HG03378 (cell line): ENCODE results near the gene CARMIL3.

Source experiments
- ATAC-seq: cut with Tn5 transposase; IDR thresholded peaks from one replicate; pipeline ENCODE4 v1.9.1; 2021; ENCODE audit warnings: mild to moderate bottlenecking, moderate library complexity; ENCODE audit not compliant: unreplicated experiment

The CARMIL3 gene

DNA sequence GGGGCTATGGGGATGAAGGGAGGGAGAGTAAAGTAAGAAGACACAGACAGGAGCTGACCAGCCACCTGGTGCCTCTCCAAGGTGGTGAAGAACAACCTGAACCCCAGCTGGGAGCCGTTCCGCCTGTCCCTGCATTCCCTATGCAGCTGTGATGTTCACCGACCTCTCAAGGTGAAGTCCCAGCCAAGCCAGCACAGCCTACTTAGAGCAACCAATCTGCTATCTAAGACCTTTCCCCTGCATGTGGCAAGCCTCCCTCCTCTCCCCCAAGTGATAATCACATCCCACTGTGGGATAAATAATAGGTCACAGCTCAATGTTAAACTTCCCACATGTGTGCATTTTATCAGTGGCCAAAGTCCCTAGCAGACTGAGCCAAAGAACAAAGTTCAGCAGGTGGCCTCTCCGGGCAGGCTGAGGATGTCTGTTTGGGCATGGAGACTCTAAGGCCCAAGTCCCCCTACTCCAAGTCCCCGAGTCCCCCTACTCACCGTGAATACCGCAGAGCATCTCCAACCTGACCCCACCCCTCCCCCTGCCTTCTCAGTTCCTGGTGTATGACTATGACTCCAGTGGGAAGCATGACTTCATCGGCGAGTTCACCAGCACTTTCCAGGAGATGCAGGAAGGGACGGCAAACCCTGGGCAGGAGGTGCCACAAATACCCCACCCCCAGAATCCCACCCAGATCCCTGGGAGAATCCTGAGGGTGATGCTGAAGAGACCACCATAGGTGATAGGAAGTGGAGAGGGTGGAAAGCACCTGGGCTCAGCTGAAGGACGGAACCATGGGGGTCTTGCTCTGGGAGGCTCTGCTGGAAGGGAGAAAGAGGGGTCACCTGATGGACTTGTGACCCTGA lies 23.0 kb downstream of the CARMIL3 start:
- ATAC-seq = no peak

DNA sequence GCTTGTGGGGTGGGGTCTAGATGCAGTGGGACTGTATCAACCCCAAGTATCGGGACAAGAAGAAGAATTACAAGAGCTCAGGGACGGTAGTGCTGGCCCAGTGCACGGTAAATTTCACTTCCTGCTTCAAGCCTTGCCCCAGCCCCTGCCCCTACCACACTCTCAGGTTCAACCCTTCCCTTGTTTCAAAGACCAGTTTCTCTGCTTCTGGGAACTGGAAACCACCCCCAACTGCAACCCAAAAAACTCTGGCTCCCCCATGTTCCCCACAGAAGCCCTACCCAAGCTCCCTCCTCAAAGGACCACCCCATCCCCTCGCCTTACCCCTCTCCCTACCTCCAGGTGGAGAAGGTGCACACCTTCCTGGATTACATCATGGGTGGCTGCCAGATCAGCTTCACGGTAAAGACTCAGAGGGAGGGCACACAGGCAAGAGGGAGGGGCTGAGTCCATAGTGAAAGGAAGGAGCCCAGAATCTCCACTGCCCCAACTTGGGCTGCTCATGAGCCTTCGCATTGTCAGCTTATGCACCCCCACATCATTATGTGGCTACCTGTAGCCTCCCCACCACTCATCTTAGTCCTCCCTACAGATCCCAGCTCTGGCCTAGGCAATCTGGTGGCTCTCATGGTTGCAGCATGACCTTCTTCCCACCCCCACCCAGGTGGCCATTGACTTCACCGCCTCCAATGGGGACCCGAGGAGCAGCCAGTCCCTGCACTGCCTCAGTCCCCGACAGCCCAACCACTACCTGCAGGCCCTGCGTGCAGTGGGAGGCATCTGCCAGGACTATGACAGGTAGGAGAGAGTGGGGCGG lies 23.9 kb downstream of the CARMIL3 start:
- no peak for ATAC-seq

DNA sequence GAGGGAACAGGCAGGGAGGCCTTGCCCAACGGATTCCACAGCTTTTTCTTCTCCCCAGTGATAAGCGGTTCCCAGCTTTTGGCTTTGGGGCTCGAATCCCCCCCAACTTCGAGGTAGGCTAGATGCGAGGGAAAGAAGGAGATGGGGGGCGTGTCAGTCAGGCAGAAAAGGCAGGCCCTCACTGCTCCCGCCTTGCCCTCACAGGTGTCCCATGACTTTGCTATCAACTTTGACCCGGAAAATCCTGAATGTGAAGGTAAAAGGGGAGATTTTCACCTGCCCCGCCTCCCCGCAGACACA lies 24.4 kb downstream of the CARMIL3 start:
- no peak for ATAC-seq

DNA sequence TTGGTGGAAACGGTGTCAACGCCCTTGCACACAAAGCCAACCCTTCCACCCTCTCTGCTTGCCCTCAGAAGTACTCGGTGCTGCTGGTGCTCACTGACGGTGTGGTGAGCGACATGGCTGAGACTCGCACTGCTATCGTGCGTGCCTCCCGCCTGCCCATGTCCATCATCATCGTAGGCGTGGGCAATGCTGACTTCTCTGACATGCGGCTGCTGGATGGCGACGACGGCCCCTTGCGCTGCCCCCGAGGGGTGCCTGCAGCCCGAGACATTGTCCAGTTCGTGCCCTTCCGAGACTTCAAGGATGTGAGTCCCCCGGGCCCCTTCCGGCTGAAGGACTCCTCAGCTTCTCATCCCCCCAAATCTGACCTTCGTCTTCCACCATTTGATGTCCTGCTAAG lies 25.3 kb downstream of the CARMIL3 start:
- ATAC-seq = no peak

DNA sequence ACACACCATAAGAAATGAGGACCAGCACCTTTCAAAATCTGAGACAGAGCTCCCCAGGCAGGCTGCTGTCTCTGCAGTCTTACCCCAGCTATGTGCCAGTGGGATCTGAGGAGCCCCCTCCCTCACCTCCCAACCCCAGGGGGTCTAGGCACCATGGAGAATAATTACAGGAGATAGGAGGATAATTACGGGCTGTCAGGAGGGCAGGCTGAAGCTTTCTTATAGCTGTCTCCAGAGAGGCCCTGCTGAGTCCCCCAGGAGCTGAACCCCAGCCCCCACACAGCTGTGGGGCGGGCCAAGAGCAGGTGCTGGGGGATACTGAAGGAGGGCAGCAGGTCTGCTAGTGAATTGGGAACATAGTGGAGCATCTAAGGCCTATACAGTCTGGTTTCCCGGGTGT lies 26.3 kb downstream of the CARMIL3 start:
- no peak for ATAC-seq

DNA sequence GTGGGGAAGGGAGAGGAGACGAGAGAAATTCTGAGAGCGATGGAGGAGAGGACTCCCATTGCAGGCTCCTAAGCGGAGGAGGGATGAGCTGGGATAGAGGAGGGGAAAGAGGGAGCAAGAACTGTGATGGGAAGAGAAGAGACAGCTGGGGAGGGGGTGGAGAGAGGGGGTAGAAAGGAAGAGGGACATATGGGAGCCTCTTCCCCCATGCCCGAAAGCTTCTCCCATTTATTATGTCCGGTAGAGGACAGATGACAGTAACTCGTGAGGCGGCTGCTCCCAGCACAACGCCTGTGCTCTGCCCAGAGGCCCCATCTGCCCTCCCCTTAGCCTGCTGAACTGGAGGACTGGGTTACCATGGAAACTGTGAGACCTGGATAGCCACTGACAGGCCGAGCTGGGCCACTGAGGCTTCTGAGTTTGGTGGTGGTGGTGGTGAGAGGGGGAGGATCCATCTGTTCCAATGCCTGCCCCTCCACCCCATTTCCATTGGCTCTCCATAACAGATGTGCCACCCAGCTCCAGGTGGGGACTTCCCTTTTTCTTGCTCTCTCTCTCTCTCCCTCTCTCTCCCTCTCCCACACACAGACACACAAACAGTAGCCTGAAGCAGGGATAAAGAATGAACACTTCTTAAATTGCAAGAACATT lies 27.8 kb downstream of the CARMIL3 start:
- no peak for ATAC-seq

DNA sequence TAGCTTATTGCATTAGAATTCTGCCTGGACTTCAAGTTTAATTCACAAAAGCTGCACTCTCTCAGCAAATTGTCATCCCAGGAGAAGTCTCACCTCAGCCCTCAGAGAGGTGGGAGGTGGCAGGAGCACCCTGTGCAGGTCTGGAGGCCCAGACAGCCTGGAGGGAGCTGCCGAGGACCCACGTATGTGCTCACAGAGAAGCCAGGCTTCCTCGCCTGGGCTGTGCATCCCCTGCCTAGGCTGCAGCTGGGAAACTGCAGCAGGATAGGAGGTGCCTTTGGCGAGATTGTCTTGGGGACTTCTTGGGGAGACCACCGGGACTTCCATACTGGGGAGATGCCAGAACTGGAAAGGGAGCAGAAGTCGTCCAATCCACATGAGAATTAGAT lies 28.3 kb downstream of the CARMIL3 start:
- no peak for ATAC-seq

DNA sequence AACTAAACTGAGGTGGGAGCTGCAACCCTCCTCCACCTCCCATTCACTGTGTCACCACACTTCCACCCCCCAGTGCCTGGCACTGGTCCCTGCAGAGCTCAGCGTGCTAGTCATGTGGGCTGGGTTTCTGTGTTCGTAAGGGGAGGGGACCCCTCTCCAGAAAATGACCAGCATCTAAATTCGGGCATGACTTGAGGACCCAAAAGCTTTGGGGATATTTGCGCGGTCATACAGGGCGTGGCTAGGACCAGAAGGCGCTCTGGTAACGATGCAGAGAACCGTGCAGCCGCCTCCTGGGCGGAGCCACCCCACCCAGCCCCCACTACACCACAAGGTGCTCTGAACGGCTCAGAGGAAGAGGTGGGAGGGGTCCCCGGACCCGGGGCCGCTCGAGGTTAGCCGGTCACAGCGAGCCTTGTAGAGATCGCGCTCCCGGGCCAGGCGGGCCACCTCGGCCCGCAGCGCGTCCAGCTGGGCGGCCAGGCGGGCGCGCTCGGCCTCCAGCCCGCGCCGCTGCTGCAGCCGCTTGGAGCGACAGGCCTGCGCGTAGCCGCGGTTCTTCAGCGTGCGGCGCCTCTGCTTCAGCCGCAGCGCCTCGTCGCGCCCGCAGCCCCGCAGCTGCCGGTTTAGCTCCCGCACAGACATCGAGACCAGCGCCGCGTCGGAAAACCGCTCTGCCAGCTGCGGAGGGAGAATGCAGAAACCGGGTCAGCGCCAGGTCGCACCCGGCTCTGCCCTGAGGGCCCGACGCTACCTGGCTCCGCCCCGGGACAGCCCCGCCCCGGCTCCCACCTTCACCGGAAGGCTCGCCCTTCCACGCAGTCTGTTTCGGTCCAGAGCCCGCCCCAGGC lies 29.3 kb downstream of the CARMIL3 start:
- peak; percentile 85 for ATAC-seq

DNA sequence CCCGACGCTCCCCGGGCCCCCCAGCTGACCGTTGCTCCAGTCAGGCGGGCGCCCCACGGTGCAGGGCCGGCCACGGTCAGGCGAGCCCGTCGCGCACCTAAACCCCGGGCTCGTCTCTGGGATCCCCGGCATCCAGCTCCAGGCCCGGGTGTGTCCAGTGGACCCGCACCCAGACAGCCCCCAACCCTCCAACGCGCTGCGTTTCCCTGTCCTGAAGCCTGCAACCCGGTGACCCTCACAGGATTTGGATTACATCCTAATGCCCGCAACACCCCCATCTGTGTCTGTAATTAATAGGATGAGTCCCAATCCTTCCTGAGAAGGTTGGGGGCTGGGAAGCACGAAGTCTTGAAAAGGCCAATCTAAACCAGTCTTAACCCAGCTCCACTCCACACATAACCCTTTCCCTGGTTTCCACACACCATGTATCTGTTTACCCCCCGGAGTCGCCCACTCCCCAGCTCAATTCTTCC lies 30.0 kb downstream of the CARMIL3 start:
- no peak for ATAC-seq

DNA sequence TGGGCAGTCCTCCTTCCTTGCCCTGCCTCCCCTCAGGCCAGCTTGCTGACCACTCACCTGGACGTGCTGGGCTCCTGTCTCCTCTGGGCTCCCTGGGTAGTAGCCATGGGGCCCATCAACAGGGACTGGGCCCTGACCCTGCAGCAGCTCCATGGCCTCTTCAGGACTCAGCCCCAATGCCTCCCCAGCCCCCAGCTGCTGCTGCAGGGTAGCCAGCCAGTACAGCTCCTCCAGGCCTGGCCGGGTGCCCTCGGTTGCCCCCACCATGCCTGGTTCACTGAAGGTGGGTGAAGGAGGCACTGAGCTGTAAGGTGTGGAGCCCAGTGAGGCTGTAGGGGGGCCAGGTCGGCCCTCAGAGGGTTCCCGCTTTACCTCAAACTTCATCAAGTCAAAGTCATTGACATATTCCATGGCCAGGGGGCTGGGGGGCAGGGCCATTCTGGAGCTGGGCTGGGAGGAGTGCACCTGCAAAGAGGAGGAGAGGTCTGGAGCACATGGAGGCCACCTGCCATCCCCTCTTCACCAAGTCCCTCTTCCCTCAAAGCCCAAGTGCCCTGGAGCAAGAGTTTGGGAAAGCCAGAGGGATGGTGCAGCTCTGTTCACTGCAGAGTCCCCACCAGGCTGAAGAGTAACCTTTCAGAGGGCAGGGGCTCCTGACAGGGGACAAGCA lies 30.7 kb downstream of the CARMIL3 start:
- no peak for ATAC-seq

DNA sequence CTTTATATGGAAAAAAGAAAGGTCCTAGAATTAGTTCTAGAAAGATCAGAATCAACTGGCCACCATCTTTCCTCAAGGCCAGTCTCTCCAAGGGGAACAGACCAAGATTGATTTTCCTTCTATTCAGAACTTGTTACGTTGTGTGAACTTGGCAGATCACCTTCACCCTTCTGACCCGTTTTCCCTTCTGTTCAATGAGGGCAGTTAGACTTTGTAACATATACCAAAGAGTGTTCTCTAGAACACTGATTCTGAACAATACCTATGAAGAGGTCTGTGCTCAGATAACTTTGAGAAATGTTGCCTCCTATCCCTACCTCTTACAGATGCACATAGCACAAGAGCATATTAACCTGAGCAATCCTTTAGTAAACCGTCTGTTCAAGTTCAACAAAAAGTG lies 31.7 kb downstream of the CARMIL3 start:
- ATAC-seq = no peak

DNA sequence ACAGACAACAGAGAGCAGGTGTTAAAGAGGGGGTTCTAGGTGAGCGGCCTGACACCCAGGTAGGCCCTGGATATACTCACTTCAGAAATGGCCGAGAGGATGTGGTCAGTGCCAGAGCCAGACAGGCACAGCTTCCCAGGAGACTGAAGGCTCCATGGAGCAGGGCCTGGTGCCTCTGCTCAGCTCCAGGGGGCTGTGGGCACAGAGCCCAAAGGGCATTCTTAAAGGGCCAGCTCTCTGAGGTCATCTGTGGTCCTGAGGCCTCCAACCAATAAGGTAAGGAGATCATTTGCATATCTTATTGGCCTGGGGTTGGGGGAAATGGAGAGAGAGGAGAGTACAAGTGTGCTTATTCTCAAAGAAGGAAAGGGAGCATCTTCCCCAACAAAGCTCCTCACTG lies 32.6 kb downstream of the CARMIL3 start:
- ATAC-seq = no peak

DNA sequence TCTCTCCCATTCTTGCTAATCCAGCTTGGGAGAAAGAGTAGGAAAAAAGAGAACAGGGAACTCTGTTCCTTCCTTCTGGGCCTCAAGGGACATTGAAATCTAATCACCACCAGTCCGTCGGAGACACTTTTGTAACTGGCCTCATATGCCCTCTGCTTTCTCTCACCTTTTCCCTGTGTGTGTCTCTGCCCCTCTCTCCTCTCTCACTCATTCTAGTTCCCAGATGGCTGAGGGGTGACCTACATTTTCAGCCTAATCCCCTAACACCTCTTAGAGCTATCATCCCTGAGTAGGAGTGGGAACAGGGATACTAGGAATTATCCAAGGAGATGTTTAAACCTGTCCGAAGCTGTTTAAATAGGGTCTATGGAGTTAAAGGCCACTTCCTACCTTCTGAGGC lies 33.4 kb downstream of the CARMIL3 start:
- no peak for ATAC-seq

DNA sequence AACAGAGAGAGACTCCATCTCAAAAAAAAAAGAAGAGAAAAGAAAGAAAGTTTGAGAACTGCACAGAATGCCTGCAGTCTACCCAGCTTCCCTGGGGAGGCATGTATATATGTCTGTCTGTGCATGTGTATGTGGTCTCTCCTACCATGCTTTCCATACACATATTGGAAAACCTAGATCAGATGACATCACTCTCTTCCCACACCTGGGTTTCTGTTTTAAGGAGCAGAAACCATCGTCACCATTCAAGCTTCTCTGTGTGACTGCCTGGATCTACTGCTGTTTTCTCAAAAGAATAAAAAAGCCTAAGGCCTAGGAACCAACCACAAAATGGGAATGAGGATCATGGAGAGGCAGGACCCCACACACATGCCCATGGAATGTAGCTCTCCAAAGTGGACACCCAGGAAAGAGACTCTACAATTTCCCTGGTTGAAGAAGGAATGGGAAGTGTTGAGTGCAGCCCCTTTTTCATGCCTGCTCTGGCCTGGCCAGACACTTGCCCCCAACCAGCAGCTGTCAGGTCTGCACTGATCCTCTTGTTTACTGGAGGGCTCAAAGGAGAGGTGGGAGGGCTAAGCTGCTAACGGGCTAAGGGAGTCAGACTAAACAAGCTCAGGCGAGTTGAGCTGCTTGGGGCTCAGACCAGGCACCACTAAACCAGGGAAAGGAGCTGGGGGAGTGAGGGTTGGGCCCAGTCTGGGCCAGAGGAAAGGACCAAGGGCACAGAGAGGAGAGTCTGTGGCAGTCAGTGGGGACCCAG lies 34.6 kb downstream of the CARMIL3 start:
- no peak for ATAC-seq

DNA sequence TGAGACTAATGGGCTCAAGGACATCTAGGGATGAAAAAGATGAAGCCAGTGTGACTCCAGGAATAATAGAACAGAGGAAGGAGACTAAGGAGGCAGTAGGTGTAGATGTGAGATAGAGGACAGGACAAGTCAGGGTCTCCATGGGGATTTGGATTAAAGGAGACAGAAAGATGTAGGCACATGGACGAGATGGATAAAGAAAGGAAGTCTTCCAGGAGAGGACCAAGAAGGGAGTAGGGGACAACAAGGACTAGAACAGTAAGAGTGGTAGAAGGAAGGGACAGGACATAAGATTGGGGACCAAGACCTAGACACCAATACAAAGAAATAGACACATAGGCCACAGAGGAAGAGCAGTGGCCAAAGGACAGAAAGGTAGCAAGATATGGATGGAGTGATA lies 35.2 kb downstream of the CARMIL3 start:
- ATAC-seq = no peak

DNA sequence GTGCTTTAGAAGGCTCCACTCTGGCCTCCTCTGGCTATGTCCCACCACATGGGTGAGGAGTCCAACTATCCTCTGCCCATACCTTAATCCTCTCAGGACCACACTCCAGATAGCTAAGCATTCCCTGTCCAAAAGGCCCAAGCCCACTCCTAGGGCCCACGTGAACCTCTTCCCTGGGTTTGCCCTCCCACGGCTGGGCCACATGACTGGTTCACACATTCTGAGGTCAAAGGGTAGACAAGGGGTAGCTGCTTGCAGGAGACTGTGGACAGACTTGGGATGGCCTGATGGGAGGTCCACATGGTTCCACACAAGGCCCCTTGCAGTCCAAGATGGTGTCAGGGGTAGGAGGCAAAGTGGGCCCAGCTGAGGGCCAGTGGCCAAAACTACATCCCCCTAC lies 36.3 kb downstream of the CARMIL3 start:
- no peak for ATAC-seq

DNA sequence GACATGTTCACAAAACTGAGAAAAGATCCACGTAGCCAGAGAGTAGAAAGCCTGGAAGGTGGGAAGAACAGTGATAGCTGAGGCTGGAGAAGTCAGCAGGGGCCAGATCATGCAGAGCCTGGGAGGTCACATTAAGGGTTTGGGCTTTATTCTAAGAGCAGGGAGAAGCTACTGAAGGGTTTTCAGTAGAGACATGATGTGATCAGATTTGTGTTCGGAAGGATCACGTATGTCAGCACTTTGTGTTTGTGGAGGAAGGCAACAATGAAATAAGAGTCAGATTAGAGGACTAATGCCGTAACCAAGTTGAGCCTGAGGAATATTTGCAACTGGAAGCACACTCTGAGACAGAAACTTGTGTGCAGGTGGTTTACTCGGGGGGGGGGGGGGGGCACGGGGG lies 38.1 kb downstream of the CARMIL3 start:
- no peak for ATAC-seq

DNA sequence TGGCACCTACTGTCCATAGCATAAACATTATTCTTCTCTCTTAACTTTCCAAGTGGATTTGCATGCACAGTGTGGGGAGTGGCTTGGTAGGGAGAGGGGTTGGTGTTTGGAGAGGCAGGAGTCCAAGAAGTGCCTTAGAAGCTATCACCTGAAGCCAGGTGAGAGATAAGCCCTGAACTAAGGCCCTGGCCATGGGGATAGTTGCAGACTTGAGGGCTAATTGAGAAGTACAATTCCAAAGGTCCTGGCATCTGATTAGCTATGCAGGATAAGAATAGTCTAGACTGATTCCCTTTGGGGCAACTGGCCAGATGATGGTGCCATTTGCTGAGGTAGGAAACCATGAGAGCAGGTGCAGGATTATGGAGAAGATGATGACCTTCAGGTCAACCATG lies 40.3 kb downstream of the CARMIL3 start:
- no peak for ATAC-seq

DNA sequence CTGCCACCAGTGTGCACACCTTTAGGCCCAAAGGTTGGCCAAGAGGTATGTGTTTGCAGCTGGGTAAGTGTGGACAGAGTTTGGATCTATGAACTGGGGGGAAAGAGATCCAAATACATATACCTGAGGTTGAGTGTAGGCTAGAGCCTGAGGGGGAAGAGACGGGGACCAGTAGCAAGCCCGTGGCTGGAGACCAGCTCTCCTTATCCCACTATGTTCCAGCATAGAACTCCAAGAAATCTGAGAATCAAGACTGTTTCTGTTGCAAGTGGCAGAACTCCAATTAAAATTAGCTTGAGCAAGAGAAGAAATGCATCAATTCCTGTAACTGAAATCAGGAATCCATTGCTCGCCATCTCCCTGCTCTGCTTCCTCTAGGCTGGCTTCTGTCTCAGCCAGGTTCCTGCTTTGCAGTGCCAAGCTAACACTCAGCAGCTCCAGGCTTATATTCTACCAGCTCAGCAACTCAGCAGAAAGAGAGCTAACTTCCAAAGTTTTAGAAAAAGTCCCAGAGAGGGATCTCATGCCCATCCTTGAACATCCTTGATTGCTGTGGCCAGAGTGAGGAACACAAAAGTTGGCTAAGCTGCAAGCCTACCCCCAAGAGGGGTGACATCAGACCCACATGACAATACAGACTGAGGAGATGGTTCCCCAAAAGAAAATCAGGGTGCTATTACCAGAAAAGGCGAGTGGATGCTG lies 40.8 kb downstream of the CARMIL3 start:
- ATAC-seq = no peak
